IMR-90 (cell line): ENCODE results near the gene MEF2B.

Experiments
- CEBPB ChIP-seq: IDR thresholded peaks from 2 replicates; pipeline ENCODE4 v1.6.1; 2012; ENCODE audit warnings: low read depth, low read length, improper control_type of control experiment
- MXI1 ChIP-seq: IDR thresholded peaks from 2 replicates; pipeline ENCODE4 v1.6.1; 2012; ENCODE audit warnings: low read depth, mild to moderate bottlenecking, low read length, moderate library complexity, borderline replicate concordance
- POLR2A ChIP-seq: IDR thresholded peaks from 2 replicates; pipeline ENCODE4 v1.6.1; 2012; ENCODE audit warnings: mild to moderate bottlenecking, low read depth, low read length
- SMC3 ChIP-seq: fragments of 150-350 bp; IDR thresholded peaks from 2 replicates; pipeline ENCODE4 v1.6.1; 2016; ENCODE audit warnings: low read depth, mild to moderate bottlenecking, antibody characterized with exemption, low read length, moderate library complexity
- TF ChIP-seq, protein P1 (sequence below): conservative IDR thresholded peaks from 2 replicates; pipeline ENCODE4 v1.5.1; 2012; ENCODE audit warnings: mild to moderate bottlenecking, low read depth, low read length, improper control_type of control experiment
- TF ChIP-seq, protein P2 (sequence below): fragments of 150-350 bp; IDR thresholded peaks from 2 replicates; pipeline ENCODE4 v1.6.1; 2016; ENCODE audit warnings: low read depth, mild to moderate bottlenecking, low read length, moderate library complexity, borderline replicate concordance

DNA sequence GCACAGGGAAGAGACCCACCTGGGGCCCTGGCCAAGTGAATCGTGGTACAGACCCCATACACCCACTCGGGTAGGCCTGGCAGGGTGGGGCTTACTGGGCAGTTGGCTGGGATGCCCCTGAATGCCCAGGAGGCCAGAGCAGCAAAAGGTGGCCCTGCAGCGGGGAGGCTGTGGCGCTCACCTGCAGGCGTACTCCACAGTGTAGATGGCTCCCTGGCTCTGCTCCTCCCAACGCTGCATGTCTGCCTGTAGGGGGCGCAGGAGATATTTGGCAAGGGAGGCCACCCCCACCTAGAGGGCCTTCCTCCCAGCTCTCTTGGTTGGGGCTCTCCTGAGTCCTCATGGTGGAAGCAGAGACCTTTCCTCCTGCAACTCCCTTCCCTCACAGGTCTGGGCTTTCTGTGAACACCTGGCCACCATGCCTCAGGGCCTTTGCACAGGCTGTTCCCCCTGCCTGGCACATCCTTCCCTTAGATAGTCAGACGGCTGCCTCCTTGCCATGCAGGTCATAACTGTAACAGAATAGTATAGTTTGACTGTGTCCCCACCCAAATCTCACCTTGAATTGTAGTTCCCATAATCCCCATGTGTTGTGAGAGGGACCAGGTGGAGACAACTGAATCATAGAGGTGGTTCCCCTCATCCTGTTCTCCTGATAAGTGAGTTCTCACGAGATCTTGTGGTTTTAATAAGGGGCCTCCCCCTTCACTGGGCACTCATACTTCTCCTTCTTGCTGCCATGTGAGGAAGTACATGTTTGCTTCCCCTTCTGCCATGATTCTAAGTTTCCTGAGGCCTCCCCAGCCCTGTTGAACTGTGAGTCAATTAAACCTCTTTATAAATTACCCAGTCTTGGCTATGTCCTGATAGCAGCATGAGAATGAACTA is 16.0 kb upstream of the MEF2B start:
- no peak for TF ChIP-seq POLR2A
- TF ChIP-seq, protein P1, sequence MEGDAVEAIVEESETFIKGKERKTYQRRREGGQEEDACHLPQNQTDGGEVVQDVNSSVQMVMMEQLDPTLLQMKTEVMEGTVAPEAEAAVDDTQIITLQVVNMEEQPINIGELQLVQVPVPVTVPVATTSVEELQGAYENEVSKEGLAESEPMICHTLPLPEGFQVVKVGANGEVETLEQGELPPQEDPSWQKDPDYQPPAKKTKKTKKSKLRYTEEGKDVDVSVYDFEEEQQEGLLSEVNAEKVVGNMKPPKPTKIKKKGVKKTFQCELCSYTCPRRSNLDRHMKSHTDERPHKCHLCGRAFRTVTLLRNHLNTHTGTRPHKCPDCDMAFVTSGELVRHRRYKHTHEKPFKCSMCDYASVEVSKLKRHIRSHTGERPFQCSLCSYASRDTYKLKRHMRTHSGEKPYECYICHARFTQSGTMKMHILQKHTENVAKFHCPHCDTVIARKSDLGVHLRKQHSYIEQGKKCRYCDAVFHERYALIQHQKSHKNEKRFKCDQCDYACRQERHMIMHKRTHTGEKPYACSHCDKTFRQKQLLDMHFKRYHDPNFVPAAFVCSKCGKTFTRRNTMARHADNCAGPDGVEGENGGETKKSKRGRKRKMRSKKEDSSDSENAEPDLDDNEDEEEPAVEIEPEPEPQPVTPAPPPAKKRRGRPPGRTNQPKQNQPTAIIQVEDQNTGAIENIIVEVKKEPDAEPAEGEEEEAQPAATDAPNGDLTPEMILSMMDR = peak; percentile 57
- TF ChIP-seq MXI1 = no peak
- TF ChIP-seq, protein P2, sequence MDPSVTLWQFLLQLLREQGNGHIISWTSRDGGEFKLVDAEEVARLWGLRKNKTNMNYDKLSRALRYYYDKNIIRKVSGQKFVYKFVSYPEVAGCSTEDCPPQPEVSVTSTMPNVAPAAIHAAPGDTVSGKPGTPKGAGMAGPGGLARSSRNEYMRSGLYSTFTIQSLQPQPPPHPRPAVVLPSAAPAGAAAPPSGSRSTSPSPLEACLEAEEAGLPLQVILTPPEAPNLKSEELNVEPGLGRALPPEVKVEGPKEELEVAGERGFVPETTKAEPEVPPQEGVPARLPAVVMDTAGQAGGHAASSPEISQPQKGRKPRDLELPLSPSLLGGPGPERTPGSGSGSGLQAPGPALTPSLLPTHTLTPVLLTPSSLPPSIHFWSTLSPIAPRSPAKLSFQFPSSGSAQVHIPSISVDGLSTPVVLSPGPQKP = no peak
- peak; percentile 15; the same call in 1 of the 2 replicates for TF ChIP-seq SMC3
- TF ChIP-seq CEBPB = no peak
